K562 (cell line): ENCODE data around the gene ATP5F1A. TPM values are rescaled to one million over a fixed set of nuclear protein-coding genes. Genes with fewer than 3 reads are reported as not detected.

Experiments
- ATAC-seq: fragments of 200-7000 bp; cut with Tn5 transposase; 3 replicates; pipeline ENCODE4 v1.9.1; 2020; ENCODE audit warnings: moderate library complexity
- BruUV-seq: library from RNA; stranded (reverse); fragments of 400-500 nt; replicated peaks from 2 replicates; lab custom pipeline; 2021; lab: Mats Ljungman, UMichigan
- CTCF ChIA-PET: fragments of 300-600 bp; formaldehyde crosslinking; extraction: SDS; loops from one replicate; lab custom pipeline; 2021; ENCODE audit warnings: low intra/inter-chr PET ratio; lab: Yijun Ruan, JAX
- POLR2A ChIA-PET: fragments of 300-600, 350-650 bp; sonication (Branson Sonifier 250); formaldehyde crosslinking; extraction: SDS; loops from one replicate; lab custom pipeline; 2021; ENCODE audit warnings: antibody characterized with exemption, inconsistent platforms; lab: Yijun Ruan, JAX
- DNase-seq, 4 experiments: peaks; one replicate each; pipeline versions ENCODE4 v3.0.0 to v3.0.0-alpha.2; 2011 to 2018; ENCODE audit warnings: low spot score in 3 of 4, mixed read lengths in 3 of 4; ENCODE audit errors: extremely low read depth in 1 of 4
- FAIRE-seq: peaks from 2 replicates; lab custom pipeline; 2011; peaks lifted over from hg19 to GRCh38; lab: Jason Lieb, UNC
- H2AFZ ChIP-seq: 2 replicates; pipeline ENCODE4 v1.6.0; 2011; ENCODE audit warnings: low read depth, low read length, control low read depth, inconsistent platforms
- H3K27ac ChIP-seq: fragments of 200-600 bp; 3 replicates; pipeline ENCODE4 v1.8.0; 2011; ENCODE audit warnings: low read depth, mild to moderate bottlenecking, control low read depth, inconsistent platforms, low read length, moderate library complexity, mixed read lengths; ENCODE audit errors: extremely low read depth
- H3K27me3 ChIP-seq, 2 experiments: fragments of 300-600 bp in 1 of 2; 2 replicates in 1 of 2; 3 replicates in 1 of 2; pipeline versions ENCODE4 v1.6.0 to v1.8.0; 2011; ENCODE audit warnings: inconsistent platforms in 2 of 2, low read length in 2 of 2, mild to moderate bottlenecking in 1 of 2, mixed read lengths in 1 of 2, moderate library complexity in 1 of 2; ENCODE audit not compliant: control insufficient read depth in 2 of 2, insufficient read depth in 2 of 2
- H3K36me3 ChIP-seq: fragments of 300-600 bp; 3 replicates; pipeline ENCODE4 v1.8.0; 2011; ENCODE audit warnings: mild to moderate bottlenecking, low read length, inconsistent platforms; ENCODE audit not compliant: control insufficient read depth, insufficient read depth
- H3K4me1 ChIP-seq, 2 experiments: fragments of 200-600 bp in 1 of 2; replicated peaks in 1 of 2; 2 replicates in 1 of 2; 3 replicates in 1 of 2; pipeline versions ENCODE4 v1.5.1 to v1.8.0; 2011; ENCODE audit warnings: inconsistent platforms in 2 of 2, low read length in 2 of 2, mild to moderate bottlenecking in 1 of 2, mixed read lengths in 1 of 2, moderate library complexity in 1 of 2; ENCODE audit not compliant: control insufficient read depth in 2 of 2, insufficient read depth in 2 of 2
- H3K4me2 ChIP-seq: 2 replicates; pipeline ENCODE4 v1.6.1; 2011; ENCODE audit warnings: low read length, control low read depth, inconsistent platforms, mixed read lengths; ENCODE audit not compliant: insufficient read depth
- H3K4me3 ChIP-seq: fragments of 200-600 bp; sonication (generic), shearing (Covaris generic); 2 replicates; pipeline ENCODE4 v1.5.1; 2016; ENCODE audit warnings: control low read depth, inconsistent platforms
- H3K79me2 ChIP-seq: fragments of 200-600 bp; 3 replicates; pipeline ENCODE4 v1.8.0; 2011; ENCODE audit warnings: low read length, inconsistent platforms; ENCODE audit not compliant: control insufficient read depth, insufficient read depth
- H3K9ac ChIP-seq, 2 experiments: 2 replicates each; pipeline versions ENCODE4 v1.6.0 to v1.6.1; 2011; ENCODE audit warnings: low read depth in 2 of 2, low read length in 2 of 2, control low read depth in 1 of 2, inconsistent platforms in 1 of 2, mild to moderate bottlenecking in 1 of 2, mixed read lengths in 1 of 2; ENCODE audit not compliant: insufficient read depth in 1 of 2
- H3K9me1 ChIP-seq: one replicate; pipeline ENCODE4 v1.6.0; 2011; ENCODE audit warnings: inconsistent platforms, mild to moderate bottlenecking, low read length, moderate library complexity; ENCODE audit not compliant: control insufficient read depth, insufficient read depth
- H3K9me3 ChIP-seq: replicated peaks from 2 replicates; pipeline ENCODE4 v1.5.1; 2011; ENCODE audit warnings: low read depth, low read length, inconsistent platforms; ENCODE audit not compliant: control insufficient read depth, insufficient read depth
- H4K20me1 ChIP-seq: replicated peaks from 2 replicates; pipeline ENCODE4 v1.6.1; 2011; ENCODE audit warnings: low read length, inconsistent platforms, mixed read lengths; ENCODE audit not compliant: control insufficient read depth, insufficient read depth
- NFYB ChIP-seq: IDR thresholded peaks from 2 replicates; pipeline ENCODE4 v1.6.1; 2011; ENCODE audit warnings: mild to moderate bottlenecking, moderate library complexity; ENCODE audit not compliant: insufficient read length; ENCODE audit errors: extremely low read depth
- POU5F1 ChIP-seq: fragments of 150-350 bp; IDR thresholded peaks from 2 replicates; pipeline ENCODE4 v1.6.1; 2014; ENCODE audit warnings: borderline replicate concordance, low read length, low read depth, mild to moderate bottlenecking; ENCODE audit not compliant: partially characterized antibody
- RBM25 ChIP-seq: fragments of 200-400 bp; formaldehyde crosslinking; IDR thresholded peaks from 2 replicates; pipeline ENCODE4 v1.6.1; 2018; ENCODE audit warnings: low read length, low read depth, moderate library complexity; ENCODE audit not compliant: severe bottlenecking
- SRF ChIP-seq, 2 experiments: fragments of 250-450, 450-650 bp in 1 of 2; sonication (Bioruptor Pico) in 1 of 2; sonication (generic) in 1 of 2; formaldehyde crosslinking; IDR thresholded peaks; 2 replicates each; pipeline versions ENCODE4 v1.5.0 to v1.5.1; 2020 to 2022; ENCODE audit warnings: mild to moderate bottlenecking in 1 of 2, missing genetic modification reagents in 1 of 2
- ZFP36 ChIP-seq: fragments of 150-350 bp; IDR thresholded peaks from 2 replicates; pipeline ENCODE4 v1.6.1; 2018; ENCODE audit warnings: low read length, low read depth; ENCODE audit not compliant: partially characterized antibody
- ZNF431 ChIP-seq: sonication (generic); formaldehyde crosslinking; IDR thresholded peaks from 2 replicates; pipeline ENCODE4 v1.8.0; 2022; ENCODE audit warnings: mild to moderate bottlenecking, missing genetic modification reagents
- WGBS: fragments of 100-300 bp; shearing (Covaris generic); methylation state at CpG from one replicate; pipeline ENCODE4 v1.1.6; 2016; ENCODE audit warnings: low coverage, mixed read lengths; ENCODE audit not compliant: insufficient coverage; ENCODE audit errors: missing lambda C conversion rate; 5-methylcytosine and 5-hydroxymethylcytosine counted together
- in situ Hi-C: fragments of 300-500 bp; cut with MboI; formaldehyde crosslinking; loops from 4 replicates; pipeline ENCODE4 v1.15.0; 2018; ENCODE audit warnings: inconsistent platforms, mixed read lengths
- intact Hi-C: fragments of 100-400 bp; cut with micrococcal nuclease; formaldehyde crosslinking; loops from 2 replicates; pipeline ENCODE4 v1.14.2; 2022
- polyA plus RNA-seq, 8 experiments: library from polyadenylated mRNA; depleted of rRNA in 4 of 8; stranded (reverse) in 5 of 8; unstranded in 3 of 8; fragments of >200 nt; fragmentation: Nextera tagmentation in 2 of 8; fragmentation: Illumina TruSeq in 1 of 8; extraction: Ambion mirVana in 2 of 8; extraction: Trizol in 1 of 8; gene quantifications; 2 replicates each; pipeline versions ENCODE4 v1.2.1 to v1.2.3, GENCODE V29; 2011 to 2014; ENCODE audit warnings: inconsistent platforms in 1 of 8, missing spikeins in 1 of 8
- total RNA-seq, 7 experiments: library from RNA; depleted of rRNA in 6 of 7; stranded (reverse); fragments of >200 nt in 6 of 7; fragmentation: Illumina TruSeq in 2 of 7; extraction: Trizol in 2 of 7; gene quantifications; 2 replicates each; pipeline versions ENCODE4 v1.2.1 to v1.2.3, GENCODE V29; 2011 to 2021; ENCODE audit warnings: low replicate concordance in 1 of 7
- TF ChIP-seq, protein P1 (sequence below): fragments of 450-650 bp; IDR thresholded peaks from 2 replicates; pipeline ENCODE4 v1.6.1; 2016

Gene ATP5F1A
- total and polyA plus RNA-seq, 9 of the 15 experiments (the other 6 are each of a cell fraction or from before 2014, with no cell fraction given): 377 to 762 (median 490) TPM

DNA sequence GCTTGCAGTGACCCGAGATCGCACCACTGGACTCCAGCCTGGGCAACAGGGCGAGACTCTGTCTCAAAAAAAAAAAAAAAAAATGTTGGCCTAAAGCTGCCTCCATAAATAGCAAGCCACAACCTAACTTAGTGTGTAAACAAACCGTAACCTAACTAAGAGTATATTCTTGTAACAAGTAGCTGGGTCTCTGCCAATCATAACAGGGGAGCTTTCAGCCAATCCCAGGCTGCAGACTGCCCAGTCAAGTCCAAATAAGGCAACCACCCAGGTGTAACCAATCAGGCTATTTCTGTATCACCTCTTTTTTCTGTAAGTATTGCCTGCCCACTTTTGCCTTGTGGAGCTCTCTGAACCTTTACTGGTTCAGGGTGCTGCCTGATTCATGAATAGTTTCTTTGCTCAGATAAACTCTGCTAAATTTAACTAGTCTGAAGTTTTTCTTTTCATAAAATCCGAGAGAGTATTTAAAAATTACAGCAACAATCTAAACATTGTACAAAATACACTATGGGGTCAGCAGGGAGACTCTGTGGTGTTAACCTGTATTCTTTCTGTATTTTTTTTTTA, 30.6 kb downstream of the ATP5F1A start:
- DNase-seq (peak in 2 of 4 experiments; percentile 42 to 47), FAIRE-seq (no peak), ATAC-seq (peak; percentile 58)
- 20% methylated on average over 1 of the region's 5 CpGs for WGBS
- Histone ChIP-seq H3K4me2 (no peak overlapping the region), H3K9ac (no peak overlapping the region), H3K4me1 (peaks cover 24 to 27% of the 10 kb centered on the region in 2 experiments; a peak in 4 of 5 replicates), H3K36me3 (peaks cover 12% of the 10 kb centered on the region; the same call in 1 of the 3 replicates), H3K9me3 (no peaks in the 10 kb centered on the region), H3K9me1 (no peaks in the 10 kb centered on the region), H2AFZ (no peak overlapping the region), H3K27me3 (no peaks in the 10 kb centered on the region), H3K4me3 (no peak overlapping the region), H4K20me1 (no peaks in the 10 kb centered on the region), H3K27ac (peak overlapping the region; percentile 56; the same call in 1 of the 3 replicates), H3K79me2 (peaks cover 69% of the 10 kb centered on the region)
- no TSS peak for BruUV-seq
- POLR2A ChIA-PET: interaction anchor here (0.6 to 1.5 kb wide), 2 partner anchors 22 to 1172 kb away, joined by 3 to 6 read pairs; no protein-coding TSS in a partner anchor
- TF ChIP-seq ZFP36 (peak; percentile 13), RBM25 (peak; percentile 19), NFYB (peak; percentile 34), ZNF431 (CRISPR knock-in tag) (no peak), SRF (CRISPR knock-in tag; IDR thresholded peaks at IDR 0.05) (peak; percentile 76 to 98), POU5F1 (no peak)
- TF ChIP-seq, protein P1, sequence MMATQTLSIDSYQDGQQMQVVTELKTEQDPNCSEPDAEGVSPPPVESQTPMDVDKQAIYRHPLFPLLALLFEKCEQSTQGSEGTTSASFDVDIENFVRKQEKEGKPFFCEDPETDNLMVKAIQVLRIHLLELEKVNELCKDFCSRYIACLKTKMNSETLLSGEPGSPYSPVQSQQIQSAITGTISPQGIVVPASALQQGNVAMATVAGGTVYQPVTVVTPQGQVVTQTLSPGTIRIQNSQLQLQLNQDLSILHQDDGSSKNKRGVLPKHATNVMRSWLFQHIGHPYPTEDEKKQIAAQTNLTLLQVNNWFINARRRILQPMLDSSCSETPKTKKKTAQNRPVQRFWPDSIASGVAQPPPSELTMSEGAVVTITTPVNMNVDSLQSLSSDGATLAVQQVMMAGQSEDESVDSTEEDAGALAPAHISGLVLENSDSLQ: peak; percentile 67
- CTCF ChIA-PET: no interaction called here
- intact Hi-C loops (no loop called here), in situ Hi-C loops (no loop called here)
